HG02973 (cell line): ENCODE data around the gene KIAA0408.
A peak's percentile ranks its signal among the peaks of the same experiment; 100 is the strongest.

Experiments used
- ATAC-seq: cut with Tn5 transposase; IDR thresholded peaks from one replicate; pipeline ENCODE4 v1.9.1; 2021; ENCODE audit warnings: moderate library complexity; ENCODE audit not compliant: unreplicated experiment

Gene KIAA0408

GRCh38 chr6:127459231-127459641, at the start of gene KIAA0408:
TSS of gene KIAA0408 (minus strand) at chr6:127459389. CDS start at chr6:127453981, 5,408 bp downstream.
- no peak for ATAC-seq

DNA sequence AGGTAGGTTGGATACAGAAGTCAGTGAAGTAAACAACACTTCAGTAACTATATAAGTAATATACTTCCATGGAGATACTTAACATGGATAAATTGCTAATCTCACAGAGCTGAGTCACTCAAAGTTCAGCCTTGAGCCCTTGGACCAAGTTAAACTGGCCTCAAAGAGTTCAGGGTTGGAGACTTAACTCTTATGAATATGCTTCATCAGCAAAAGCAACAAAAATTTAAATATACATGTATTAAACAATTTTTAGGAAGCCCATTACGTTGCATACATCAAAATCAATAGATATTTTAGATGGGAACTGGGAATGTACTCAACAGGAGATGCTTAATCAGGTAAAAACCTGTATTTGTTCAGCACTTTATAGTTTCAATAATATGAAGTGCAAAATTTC, 47.7 kb upstream of the KIAA0408 start:
- no peak for ATAC-seq

DNA sequence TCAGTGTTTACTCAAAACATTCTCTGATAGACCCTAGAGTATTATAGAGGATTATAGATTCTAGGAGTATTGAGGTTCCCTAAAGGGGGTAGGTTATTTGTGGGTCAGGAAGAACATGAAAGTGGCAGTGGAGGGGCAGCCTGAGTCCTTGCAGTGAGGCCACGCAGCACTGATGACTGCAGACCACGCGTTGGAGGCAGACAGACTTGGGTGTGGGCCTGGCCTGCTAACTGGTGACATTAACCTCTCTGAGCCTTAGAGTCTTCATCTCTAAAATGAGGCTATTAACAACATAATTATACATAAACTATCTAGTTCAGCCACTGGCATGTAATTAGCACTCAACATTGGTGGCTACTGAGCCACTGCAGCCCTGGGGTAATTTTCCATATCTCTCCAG, 43.8 kb upstream of the KIAA0408 start:
- no peak for ATAC-seq

GRCh38 chr6:127497410-127497809, 38.2 kb upstream of the KIAA0408 start:
- no peak for ATAC-seq

DNA sequence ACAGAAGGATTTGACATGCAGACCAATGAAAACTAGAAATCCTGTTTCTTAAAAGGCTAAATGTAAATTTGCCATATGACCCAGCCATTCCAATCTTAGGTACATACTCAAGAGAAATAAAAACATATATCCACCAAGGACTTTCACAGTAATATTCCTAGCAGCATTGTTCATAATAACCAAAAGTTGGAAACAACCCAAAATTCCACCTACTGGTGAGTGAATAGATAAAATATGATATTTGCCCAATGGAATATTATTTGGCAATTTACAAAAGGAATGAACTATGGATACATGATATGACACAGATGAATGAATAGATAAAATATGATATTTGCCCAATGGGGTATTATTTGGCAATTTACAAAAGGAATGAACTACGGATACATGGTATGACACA, 37.3 kb upstream of the KIAA0408 start:
- ATAC-seq: no peak

DNA sequence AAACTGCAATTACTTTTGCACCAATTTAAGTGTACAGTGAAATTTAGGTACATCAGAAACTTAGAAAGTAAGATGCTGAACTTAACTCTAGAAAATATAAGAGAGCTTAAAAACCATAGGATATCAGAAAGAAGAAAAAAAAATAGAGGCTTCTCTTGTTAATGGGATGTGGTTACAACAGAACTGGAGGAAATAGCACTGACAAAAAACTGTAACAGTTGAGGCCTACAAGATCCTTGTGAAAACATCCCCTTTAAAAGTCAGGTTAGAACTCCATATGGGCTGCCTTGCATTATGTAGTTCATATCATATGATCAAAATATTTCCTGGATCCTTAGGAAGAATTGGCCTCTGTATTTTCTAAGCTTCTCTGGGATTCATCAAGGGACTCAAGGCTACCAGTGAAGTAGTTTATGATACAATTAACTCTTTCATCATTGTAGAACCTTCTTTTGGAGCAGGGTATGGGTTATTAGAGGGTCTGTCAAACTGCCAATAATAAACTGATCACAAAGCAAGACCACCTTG, 35.1 kb upstream of the KIAA0408 start:
- no peak for ATAC-seq

GRCh38 chr6:127489248-127489647, 30.1 kb upstream of the KIAA0408 start:
- ATAC-seq: no peak

DNA sequence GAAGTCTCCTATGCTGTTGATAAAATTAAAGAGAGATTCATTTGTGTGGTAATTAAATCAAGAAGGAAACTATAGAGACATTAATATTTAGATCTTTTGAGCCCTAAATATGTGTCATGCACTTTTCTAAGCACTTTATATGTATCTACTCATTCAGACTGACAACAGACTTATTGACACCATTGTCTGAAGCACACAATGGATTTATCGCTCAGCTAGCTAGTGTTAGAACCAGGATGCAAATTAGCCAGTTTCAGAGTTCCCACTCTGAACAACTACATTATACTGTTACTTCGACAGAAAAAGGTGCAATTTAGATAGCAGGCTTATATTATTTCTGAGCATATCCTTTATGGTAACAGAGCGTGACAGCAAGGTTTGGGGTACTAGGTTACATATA, 27.7 kb upstream of the KIAA0408 start:
- ATAC-seq: no peak

DNA sequence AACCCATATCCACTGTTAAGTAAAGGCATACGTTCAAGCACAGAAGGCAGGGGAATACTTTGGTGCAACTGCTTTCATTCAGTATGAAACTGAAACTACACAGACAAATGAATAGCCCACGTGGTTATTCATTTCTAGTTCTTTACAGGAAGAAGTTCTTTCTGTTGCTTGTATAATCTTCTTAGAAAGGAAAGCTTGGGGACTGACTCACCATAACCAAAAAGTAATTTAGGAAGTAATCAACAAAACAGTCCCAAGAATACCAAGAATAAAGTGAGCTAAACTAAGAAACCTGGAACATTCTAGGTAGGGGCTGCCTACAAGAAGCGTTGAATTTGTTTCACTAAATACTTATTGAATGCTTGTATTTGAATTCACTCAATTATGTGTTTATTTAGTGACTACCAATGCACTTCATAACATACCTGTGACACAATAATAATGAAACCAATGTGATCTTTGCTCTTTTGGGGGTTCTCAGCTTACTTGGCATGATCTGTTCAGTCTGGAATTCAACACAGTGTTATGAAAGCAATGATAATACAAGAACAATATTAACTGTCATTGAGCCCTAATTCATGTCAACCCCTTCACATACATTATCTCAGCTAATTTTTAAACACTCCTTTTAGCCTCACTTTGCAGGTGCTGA, 25.1 kb upstream of the KIAA0408 start:
- peak; percentile 99 for ATAC-seq

- ATAC-seq: peak; percentile 20
These were observed 24.3 kb upstream of the KIAA0408 start for GRCh38 chr6:127483399-127484055.

DNA sequence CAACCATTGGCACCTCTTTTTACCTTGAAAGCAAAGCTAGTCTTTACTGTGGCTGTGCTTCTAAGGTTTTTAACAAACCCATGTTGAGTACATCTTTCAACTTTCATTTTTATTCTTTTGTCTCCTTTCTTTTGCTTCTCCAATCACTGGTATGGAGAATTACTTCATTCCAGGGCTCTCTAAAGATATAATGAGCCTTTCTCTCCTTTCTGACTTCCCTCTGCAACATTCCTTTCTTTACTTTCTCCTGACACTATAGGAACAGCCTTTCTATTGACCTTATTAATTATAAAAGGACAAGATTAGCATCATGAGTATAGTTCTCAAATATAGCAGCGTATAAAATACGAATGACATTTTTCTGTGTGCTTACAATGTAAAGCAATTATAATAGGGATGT, 23.1 kb upstream of the KIAA0408 start:
- ATAC-seq: no peak

GRCh38 chr6:127481628-127482027, 22.4 kb upstream of the KIAA0408 start:
- no peak for ATAC-seq

- ATAC-seq: no peak
These were observed 21.9 kb upstream of the KIAA0408 start for GRCh38 chr6:127481111-127481510.

GRCh38 chr6:127477658-127478057, 18.5 kb upstream of the KIAA0408 start:
- no peak for ATAC-seq

- no peak for ATAC-seq
These were observed 16.6 kb upstream of the KIAA0408 start for GRCh38 chr6:127475823-127476176.

DNA sequence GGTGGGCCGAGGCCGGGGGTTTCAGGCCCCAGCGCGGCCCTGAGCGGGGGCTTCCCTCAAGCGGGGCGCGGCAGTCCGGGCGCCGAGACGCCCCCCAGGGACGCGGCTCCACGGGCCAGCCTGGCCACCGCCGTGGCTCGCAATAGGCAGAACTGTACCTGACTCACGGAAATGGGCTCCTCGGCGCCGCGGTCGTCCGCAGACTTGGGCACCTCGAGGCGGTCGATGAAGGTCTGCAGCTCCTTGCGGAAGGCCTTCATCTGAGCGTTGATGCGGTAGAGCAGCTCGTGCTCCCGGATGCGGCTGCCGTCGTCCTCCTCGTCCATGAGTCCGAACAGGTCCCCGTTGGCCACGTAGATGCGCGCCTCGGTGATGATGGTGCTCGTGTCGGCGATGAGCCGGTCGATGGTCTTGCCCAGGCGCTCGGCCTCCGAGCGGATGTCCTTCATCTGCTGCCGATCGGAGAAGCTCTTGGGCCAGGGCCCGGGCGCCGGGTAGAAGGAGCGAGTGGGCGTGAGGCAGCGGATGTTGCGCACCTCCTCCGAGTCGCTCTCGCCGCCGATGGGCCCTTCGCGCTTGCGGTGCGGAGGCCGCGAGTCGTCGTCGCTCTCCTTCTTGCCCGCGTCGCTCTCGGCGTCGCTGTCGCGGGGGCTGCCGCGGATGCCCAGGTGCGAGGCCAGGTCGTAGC, 16.1 kb upstream of the KIAA0408 start:
- ATAC-seq: no peak

GRCh38 chr6:127471379-127472255, 12.4 kb upstream of the KIAA0408 start:
- no peak for ATAC-seq

DNA sequence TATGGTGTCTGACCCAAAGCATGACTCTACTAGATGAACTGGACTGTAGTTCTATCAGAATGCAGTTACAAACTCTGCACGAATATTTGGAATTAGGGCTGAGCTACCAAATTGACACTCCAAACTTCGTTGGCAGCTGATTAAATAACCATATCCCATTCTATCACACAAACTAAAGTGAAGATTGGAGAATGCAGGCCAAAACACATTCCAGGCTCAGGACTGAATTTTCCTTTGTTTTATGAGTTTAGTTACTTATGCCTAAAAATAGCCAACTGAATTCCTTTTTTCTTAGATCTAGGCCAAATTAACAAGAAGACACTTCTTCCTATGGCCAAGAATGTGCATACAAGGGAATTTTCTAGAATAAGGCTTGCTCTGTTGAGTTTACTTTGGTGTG, 9.7 kb upstream of the KIAA0408 start:
- no peak for ATAC-seq

DNA sequence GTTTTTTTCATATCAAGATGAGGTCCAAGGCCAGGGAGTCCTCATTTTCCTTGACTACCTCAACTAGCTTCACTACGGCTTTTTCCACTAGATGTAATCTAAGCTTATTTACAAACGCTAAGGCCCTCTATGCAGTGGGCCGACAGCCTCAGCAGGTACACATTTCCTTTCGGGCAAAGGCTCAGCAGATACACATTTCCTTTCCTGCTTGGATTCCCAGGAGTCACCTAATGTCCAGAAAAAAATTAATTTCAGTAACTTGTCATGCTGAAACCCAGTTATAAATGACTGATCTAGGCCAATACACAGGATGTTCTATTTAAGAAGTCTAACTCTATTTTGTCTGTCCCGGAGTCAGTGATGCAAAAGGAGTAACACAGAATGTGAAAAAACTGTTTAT, 7.2 kb upstream of the KIAA0408 start:
- no peak for ATAC-seq

GRCh38 chr6:127464881-127465459, 5.8 kb upstream of the KIAA0408 start:
- ATAC-seq: peak; percentile 83
